HepG2 (cell line): Measurements from ENCODE around the gene SFXN5. TPM values are rescaled to one million over a fixed set of nuclear protein-coding genes. Genes with fewer than 3 reads are reported as not detected.

Source experiments
- BHLHE40 ChIP-seq: IDR thresholded peaks from 2 replicates; pipeline ENCODE4 v1.6.1; 2011; ENCODE audit warnings: low read length, improper control_type of control experiment
- ELF1 ChIP-seq: sonication (generic); formaldehyde crosslinking; IDR thresholded peaks from 2 replicates; pipeline ENCODE4 v1.4.0; 2020; ENCODE audit warnings: missing genetic modification reagents
- FOSL2 ChIP-seq: sonication (generic); formaldehyde crosslinking; IDR thresholded peaks from 2 replicates; pipeline ENCODE4 v1.4.0; 2020; ENCODE audit warnings: missing genetic modification reagents
- GZF1 ChIP-seq: sonication (generic); formaldehyde crosslinking; IDR thresholded peaks from 2 replicates; pipeline ENCODE4 v1.5.1; 2020; ENCODE audit warnings: mild to moderate bottlenecking, missing genetic modification reagents
- HNF4A ChIP-seq: sonication (generic); formaldehyde crosslinking; IDR thresholded peaks from 2 replicates; pipeline ENCODE4 v1.4.0; 2020; ENCODE audit warnings: missing genetic modification reagents
- JUN ChIP-seq: sonication (generic); formaldehyde crosslinking; IDR thresholded peaks from 2 replicates; pipeline ENCODE4 v1.4.0; 2020; ENCODE audit warnings: mild to moderate bottlenecking, missing genetic modification reagents
- JUND ChIP-seq: sonication (generic); formaldehyde crosslinking; IDR thresholded peaks from 2 replicates; pipeline ENCODE4 v1.8.0; 2022; ENCODE audit warnings: mild to moderate bottlenecking, missing genetic modification reagents
- KDM3A ChIP-seq: IDR thresholded peaks from 2 replicates; pipeline ENCODE4 v1.6.1; 2018; ENCODE audit warnings: low read depth, missing compliant biosample characterization
- NCOR1 ChIP-seq: fragments of 200-600 bp; sonication (generic); IDR thresholded peaks from 2 replicates; pipeline ENCODE4 v1.7.0; 2017; ENCODE audit warnings: antibody characterized with exemption, low read length, borderline replicate concordance
- NR2F1 ChIP-seq, 2 experiments: fragments of 450-650 bp in 1 of 2; formaldehyde crosslinking in 1 of 2; IDR thresholded peaks; 2 replicates each; pipeline versions ENCODE4 v1.5.0 to v1.6.1; 2016 to 2020; ENCODE audit warnings: mild to moderate bottlenecking in 1 of 2, missing compliant biosample characterization in 1 of 2, missing genetic modification reagents in 1 of 2, moderate library complexity in 1 of 2
- PCBP2 ChIP-seq: fragments of 200-400 bp; formaldehyde crosslinking; optimal IDR thresholded peaks from 2 replicates; pipeline ENCODE3; 2018; ENCODE audit warnings: low read length, low read depth; ENCODE audit not compliant: poor library complexity, severe bottlenecking
- PHF8 ChIP-seq: sonication (generic); formaldehyde crosslinking; IDR thresholded peaks from 2 replicates; pipeline ENCODE4 v1.5.0; 2020; ENCODE audit warnings: missing genetic modification reagents
- SOX13 ChIP-seq, 3 experiments: fragments of 450-650 bp in 1 of 3; sonication (generic) in 1 of 3; formaldehyde crosslinking in 1 of 3; IDR thresholded peaks in 2 of 3; conservative IDR thresholded peaks in 1 of 3; 2 replicates each; pipeline versions ENCODE4 v1.5.0 to v1.6.1; 2016 to 2020; ENCODE audit warnings: antibody characterized with exemption in 1 of 3, mild to moderate bottlenecking in 1 of 3, missing compliant biosample characterization in 1 of 3, missing genetic modification reagents in 1 of 3, moderate library complexity in 1 of 3
- SOX5 ChIP-seq: IDR thresholded peaks from 2 replicates; pipeline ENCODE4 v1.6.1; 2016; ENCODE audit warnings: borderline replicate concordance
- SRY ChIP-seq: sonication (generic); formaldehyde crosslinking; IDR thresholded peaks from 2 replicates; pipeline ENCODE4 v1.8.0; 2022; ENCODE audit warnings: mild to moderate bottlenecking, missing genetic modification reagents
- TBL1XR1 ChIP-seq: fragments of 150-350 bp; IDR thresholded peaks from 2 replicates; pipeline ENCODE4 v1.6.1; 2014; ENCODE audit warnings: borderline replicate concordance, low read length; ENCODE audit not compliant: partially characterized antibody
- THAP11 ChIP-seq: IDR thresholded peaks from 2 replicates; pipeline ENCODE4 v1.6.1; 2016; ENCODE audit warnings: missing biosample characterization, missing genetic modification reagents
- TSC22D2 ChIP-seq: sonication (generic); formaldehyde crosslinking; IDR thresholded peaks from 2 replicates; pipeline ENCODE4 v1.5.1; 2020; ENCODE audit warnings: missing genetic modification reagents, mild to moderate bottlenecking, borderline replicate concordance
- ZBTB7B ChIP-seq: sonication (generic); formaldehyde crosslinking; IDR thresholded peaks from 2 replicates; pipeline ENCODE4 v1.4.0; 2020; ENCODE audit warnings: missing genetic modification reagents
- ZNF10 ChIP-seq: sonication (generic); formaldehyde crosslinking; IDR thresholded peaks from 2 replicates; pipeline ENCODE4 v1.4.0; 2020; ENCODE audit warnings: mild to moderate bottlenecking, low read depth, missing genetic modification reagents, borderline replicate concordance
- ZNF367 ChIP-seq: sonication (generic); formaldehyde crosslinking; IDR thresholded peaks from 2 replicates; pipeline ENCODE4 v1.4.0; 2020; ENCODE audit warnings: missing genetic modification reagents, borderline replicate concordance
- ZNF441 ChIP-seq: sonication (generic); formaldehyde crosslinking; IDR thresholded peaks from 2 replicates; pipeline ENCODE4 v1.7.0; 2021; ENCODE audit warnings: missing genetic modification reagents, borderline replicate concordance
- ZNF629 ChIP-seq: sonication (generic); formaldehyde crosslinking; conservative IDR thresholded peaks from 2 replicates; pipeline ENCODE4 v1.5.0; 2020; ENCODE audit warnings: missing genetic modification reagents
- polyA plus RNA-seq, 8 experiments: library from polyadenylated mRNA; depleted of rRNA in 3 of 8; stranded (reverse) in 7 of 8; unstranded in 1 of 8; fragments of >200 nt; fragmentation: Illumina TruSeq in 4 of 8; extraction: Trizol in 4 of 8; gene quantifications; 2 replicates each; pipeline versions ENCODE4 v1.2.1 to v1.2.3, GENCODE V29; 2011 to 2016; ENCODE audit warnings: low read depth in 4 of 8, missing spikeins in 1 of 8, mixed read lengths in 1 of 8; ENCODE audit not compliant: insufficient read depth in 1 of 8
- total RNA-seq, 5 experiments: library from RNA; depleted of rRNA; stranded (reverse); fragments of >200 nt; fragmentation: Illumina TruSeq; extraction: Trizol; gene quantifications; 2 replicates each; pipeline ENCODE4 v1.2.3, GENCODE V29; 2016; ENCODE audit warnings: low read depth in 1 of 5
- TF ChIP-seq, protein P1 (sequence below): sonication (generic); formaldehyde crosslinking; IDR thresholded peaks from 2 replicates; pipeline ENCODE4 v1.4.0; 2020; ENCODE audit warnings: missing genetic modification reagents, mild to moderate bottlenecking, borderline replicate concordance
- TF ChIP-seq, protein P2 (sequence below): sonication (generic); formaldehyde crosslinking; IDR thresholded peaks from 2 replicates; pipeline ENCODE4 v1.5.0; 2020; ENCODE audit warnings: missing genetic modification reagents, mild to moderate bottlenecking, borderline replicate concordance
- TF ChIP-seq, protein P3 (sequence below): sonication (generic); formaldehyde crosslinking; IDR thresholded peaks from 2 replicates; pipeline ENCODE4 v1.4.0; 2020; ENCODE audit warnings: low read depth, mild to moderate bottlenecking, missing genetic modification reagents

Gene SFXN5
- total and polyA plus RNA-seq, 2 of the 13 experiments (the other 11 are each of a cell fraction or from before 2014, with no cell fraction given): 34.9 to 37.4 TPM

DNA sequence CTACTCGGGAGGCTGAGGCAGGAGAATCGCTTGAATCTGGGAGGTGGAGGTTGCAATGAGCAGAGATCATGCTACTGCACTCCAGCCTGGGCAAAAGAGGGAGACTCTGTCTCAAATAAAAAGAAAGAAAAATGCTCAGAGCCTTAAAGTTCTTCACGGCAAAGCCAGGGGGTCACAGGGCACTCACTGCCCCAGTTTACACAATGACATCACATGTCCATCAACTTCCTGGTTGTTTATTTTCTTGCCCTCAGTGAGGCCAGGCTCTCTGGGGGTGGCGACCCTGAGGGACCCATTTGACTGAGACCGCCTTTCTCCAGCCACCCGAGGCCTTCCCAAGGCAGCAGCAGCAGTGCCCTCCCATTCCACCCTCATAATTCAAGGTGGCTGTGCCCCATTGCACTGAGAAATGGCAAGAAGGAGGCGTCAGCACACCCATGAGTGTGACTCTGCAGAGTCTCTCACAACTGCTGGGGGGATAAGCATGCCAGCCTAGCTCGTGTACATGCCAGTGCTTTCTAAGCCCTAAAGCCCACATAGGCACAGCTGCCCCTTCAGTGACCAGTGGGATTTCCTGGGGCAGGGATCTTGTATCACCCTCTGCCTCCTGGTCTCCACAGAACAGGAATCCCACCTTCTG is 50.0 kb downstream of the SFXN5 start (continued):
- TF ChIP-seq SOX13 (IDR thresholded peaks at IDR 0.05): no peak
- TF ChIP-seq SOX13 (CRISPR knock-in tag; conservative IDR thresholded peaks at IDR 0.05 in 1 of 2, IDR thresholded peaks at IDR 0.05 in 1 of 2): peak in 1 of 2 experiments; percentile 66; a peak in 1 of 4 replicates
- TF ChIP-seq THAP11: 0 out of 2 replicates have a peak, but pooled peaks have one; percentile 7
- peak; percentile 85; the same call in 1 of the 2 replicates for TF ChIP-seq ZBTB7B (CRISPR knock-in tag)
- TF ChIP-seq, protein P1, sequence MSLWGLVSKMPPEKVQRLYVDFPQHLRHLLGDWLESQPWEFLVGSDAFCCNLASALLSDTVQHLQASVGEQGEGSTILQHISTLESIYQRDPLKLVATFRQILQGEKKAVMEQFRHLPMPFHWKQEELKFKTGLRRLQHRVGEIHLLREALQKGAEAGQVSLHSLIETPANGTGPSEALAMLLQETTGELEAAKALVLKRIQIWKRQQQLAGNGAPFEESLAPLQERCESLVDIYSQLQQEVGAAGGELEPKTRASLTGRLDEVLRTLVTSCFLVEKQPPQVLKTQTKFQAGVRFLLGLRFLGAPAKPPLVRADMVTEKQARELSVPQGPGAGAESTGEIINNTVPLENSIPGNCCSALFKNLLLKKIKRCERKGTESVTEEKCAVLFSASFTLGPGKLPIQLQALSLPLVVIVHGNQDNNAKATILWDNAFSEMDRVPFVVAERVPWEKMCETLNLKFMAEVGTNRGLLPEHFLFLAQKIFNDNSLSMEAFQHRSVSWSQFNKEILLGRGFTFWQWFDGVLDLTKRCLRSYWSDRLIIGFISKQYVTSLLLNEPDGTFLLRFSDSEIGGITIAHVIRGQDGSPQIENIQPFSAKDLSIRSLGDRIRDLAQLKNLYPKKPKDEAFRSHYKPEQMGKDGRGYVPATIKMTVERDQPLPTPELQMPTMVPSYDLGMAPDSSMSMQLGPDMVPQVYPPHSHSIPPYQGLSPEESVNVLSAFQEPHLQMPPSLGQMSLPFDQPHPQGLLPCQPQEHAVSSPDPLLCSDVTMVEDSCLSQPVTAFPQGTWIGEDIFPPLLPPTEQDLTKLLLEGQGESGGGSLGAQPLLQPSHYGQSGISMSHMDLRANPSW: no peak
- no peak for TF ChIP-seq ZNF367 (CRISPR knock-in tag)
- TF ChIP-seq, protein P2, sequence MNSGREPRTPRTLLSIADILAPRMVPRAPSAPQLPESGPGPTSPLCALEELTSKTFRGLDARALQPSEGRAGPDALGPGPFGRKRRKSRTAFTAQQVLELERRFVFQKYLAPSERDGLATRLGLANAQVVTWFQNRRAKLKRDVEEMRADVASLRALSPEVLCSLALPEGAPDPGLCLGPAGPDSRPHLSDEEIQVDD: no peak
- peak; percentile 78 for TF ChIP-seq JUND (CRISPR knock-in tag)
- peak; percentile 33; the same call in 1 of the 2 replicates for TF ChIP-seq ZNF629 (CRISPR knock-in tag)
- TF ChIP-seq NCOR1: 0 out of 2 replicates have a peak, but pooled peaks have one; percentile 16
- peak in 1 of 2 experiments; percentile 91; a peak in 2 of 4 replicates for TF ChIP-seq NR2F1 (CRISPR knock-in tag; IDR thresholded peaks at IDR 0.05)
- no peak for TF ChIP-seq SRY (CRISPR knock-in tag)
- TF ChIP-seq KDM3A (CRISPR knock-in tag): peak; percentile 17; the same call in 1 of the 2 replicates
- TF ChIP-seq PHF8 (CRISPR knock-in tag): peak; percentile 12; the same call in 1 of the 2 replicates
- no peak for TF ChIP-seq PCBP2
- TF ChIP-seq GZF1 (CRISPR knock-in tag): no peak
- TF ChIP-seq BHLHE40: no peak
- TF ChIP-seq, protein P3, sequence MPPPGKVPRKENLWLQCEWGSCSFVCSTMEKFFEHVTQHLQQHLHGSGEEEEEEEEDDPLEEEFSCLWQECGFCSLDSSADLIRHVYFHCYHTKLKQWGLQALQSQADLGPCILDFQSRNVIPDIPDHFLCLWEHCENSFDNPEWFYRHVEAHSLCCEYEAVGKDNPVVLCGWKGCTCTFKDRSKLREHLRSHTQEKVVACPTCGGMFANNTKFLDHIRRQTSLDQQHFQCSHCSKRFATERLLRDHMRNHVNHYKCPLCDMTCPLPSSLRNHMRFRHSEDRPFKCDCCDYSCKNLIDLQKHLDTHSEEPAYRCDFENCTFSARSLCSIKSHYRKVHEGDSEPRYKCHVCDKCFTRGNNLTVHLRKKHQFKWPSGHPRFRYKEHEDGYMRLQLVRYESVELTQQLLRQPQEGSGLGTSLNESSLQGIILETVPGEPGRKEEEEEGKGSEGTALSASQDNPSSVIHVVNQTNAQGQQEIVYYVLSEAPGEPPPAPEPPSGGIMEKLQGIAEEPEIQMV (CRISPR knock-in tag): no peak
- peak; percentile 59 for TF ChIP-seq HNF4A (CRISPR knock-in tag)
- TF ChIP-seq FOSL2 (CRISPR knock-in tag): peak; percentile 85
- no peak for TF ChIP-seq TBL1XR1
- TF ChIP-seq ZNF441 (CRISPR knock-in tag): no peak
- TF ChIP-seq SOX5 (CRISPR knock-in tag): peak; percentile 8; the same call in 1 of the 2 replicates
- no peak; the same call in none of the 2 replicates for TF ChIP-seq JUN (CRISPR knock-in tag)
- 0 out of 2 replicates have a peak, but pooled peaks have one; percentile 24 for TF ChIP-seq TSC22D2 (CRISPR knock-in tag)
- peak; percentile 72 for TF ChIP-seq ELF1 (CRISPR knock-in tag)
- TF ChIP-seq ZNF10 (CRISPR knock-in tag): no peak
